Stimulated activated CD8-positive, alpha-beta memory T cell treated with anti-CD3 and anti-CD28 coated beads, Interleukin-15, amount 100 ng/mL, for 24 hours (primary cell): ENCODE data around the gene BBX.
"Not testable (repeated sequence)": the region's sequence is repeated elsewhere in the genome, so short reads cannot be mapped to it uniquely, and the experiment has no call there.

Experiments used
- DNase-seq: peaks from one replicate; pipeline ENCODE4 v3.0.0-alpha.2; 2020; ENCODE audit warnings: low read depth

The BBX gene

DNA sequence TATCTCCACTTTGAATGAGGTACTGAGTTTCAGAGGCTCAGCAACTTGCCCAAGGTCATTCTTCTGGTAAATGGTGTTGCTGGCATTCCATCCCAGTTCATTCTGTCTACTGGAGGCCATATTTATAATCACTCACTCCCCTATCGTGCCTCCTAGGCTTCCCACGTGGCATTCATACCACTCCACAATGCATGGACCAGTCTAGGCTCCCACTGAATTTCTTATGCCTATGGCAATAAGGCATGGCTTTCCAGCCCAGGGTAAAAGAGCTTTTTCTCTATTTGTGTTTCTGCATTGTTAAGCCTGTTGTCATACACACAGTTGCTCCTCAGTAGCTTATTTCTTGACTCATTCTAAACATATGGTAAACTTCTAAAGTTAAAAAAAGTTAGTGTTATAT, 19.9 kb downstream of the BBX start:
- no peak for DNase-seq

DNA sequence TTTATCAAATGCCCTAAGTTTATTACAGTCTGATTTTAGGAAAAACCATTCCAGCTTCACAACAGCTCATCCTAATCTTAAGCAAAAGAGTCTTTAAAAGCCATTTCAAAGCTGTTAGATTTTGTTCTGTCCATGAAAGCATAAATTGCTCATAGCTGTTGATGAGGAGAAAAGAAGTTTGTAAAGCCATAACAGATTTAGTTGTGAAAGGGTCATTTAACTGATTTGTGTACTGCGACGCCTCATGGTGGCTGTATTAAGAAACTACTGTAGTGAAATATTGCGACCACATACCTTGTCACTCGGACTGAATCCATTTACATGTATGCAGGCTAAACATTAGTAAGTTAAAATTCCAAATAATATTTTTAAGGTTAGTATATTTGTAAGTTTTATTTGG, 20.9 kb downstream of the BBX start:
- no peak for DNase-seq

DNA sequence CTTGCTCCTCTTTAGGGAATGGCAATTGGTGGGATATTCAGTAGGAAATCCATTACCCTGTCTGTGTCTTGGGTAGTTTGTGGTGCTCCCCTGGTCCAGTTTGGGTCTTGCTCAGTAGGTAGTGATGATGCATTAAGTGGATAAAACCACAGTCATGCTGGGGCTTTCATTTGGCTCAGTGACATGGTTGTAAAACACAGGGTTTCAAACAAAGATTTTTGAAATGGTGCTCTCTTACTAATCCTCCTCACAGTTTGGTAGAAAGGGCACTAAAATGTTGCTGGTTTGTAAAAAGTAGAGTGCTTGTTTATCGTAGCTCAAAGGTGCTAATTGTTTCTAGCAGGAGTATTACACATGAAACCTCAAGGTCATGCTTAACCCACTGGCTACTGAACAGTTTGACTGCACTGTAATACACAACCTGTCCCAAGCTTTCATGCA, 22.9 kb downstream of the BBX start:
- DNase-seq, result no peak

DNA sequence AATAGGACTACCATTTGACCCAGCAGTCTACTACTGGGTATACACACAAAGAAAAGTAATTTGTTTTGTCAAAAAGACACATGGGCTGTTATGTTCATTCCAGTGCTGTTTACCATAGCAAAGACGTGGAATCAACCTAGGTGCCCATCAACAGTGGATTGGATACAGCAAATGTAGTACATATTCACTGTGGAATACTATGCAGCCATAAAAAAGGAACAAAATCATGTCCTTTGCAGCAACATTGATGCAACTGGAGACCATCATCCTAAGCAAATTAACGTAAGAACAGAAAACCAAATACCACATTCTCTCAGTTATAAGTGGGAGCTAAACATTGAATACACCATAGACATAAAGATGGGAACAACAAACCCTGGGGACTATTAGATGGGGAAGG, 25.8 kb downstream of the BBX start:
- DNase-seq, result no peak

DNA sequence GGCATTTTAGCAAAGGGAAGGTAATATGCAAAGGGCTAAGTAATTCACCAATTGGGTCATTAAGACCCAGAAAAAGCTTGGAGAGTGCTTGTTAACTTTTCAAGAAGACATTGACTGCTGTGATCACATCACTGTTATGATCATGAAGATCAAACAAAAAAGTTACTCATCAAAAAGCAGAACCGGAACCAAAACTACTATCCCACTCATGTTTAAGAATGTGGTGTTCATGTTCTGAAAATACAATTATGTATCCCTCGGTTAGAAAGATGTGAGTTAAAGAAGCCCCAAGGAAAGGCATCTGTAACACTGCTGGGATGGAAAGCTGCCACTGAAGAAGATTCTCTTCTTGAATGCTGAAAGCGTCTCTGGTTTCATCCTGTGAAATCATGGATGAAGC, 32.6 kb downstream of the BBX start:
- DNase-seq, result no peak

DNA sequence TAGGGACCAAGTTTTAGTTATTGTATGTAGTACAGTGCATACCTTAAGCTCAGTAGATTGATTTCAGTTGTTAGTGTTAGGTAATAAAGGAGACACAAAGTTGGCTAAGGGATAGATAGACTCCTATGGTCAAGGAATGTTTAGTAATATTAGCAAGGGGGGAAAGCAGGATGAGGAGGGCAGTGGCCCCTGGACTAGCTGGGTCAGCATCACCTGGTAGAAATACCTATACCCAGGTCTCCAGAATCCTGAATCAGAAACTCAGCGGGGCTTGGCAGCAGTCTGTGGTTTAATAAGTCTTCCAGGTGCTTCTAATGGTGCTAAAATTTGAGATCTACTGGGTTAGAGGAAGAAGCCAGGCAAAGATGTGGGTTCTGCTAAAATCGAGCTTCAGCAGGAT, 35.0 kb downstream of the BBX start:
- no peak for DNase-seq

DNA sequence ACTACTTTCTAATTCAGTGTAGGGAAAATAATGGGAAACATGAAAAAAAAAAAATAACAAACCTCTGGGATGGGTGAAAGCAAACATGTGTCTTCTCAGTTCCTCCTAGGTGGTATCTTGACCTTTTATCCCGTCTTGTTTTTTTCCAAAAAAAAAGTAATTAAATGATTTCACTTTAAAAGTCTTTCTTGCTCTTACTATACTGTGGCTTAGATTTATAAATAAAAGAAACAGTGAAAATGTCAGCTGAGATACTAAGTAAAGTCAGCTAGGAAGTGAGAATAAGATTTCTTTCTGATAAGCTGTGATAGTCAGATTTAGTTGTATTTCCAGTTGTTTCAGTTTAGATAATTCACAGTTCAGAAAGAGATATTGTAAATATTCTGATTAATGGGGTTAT, 37.4 kb downstream of the BBX start:
- DNase-seq, result no peak

DNA sequence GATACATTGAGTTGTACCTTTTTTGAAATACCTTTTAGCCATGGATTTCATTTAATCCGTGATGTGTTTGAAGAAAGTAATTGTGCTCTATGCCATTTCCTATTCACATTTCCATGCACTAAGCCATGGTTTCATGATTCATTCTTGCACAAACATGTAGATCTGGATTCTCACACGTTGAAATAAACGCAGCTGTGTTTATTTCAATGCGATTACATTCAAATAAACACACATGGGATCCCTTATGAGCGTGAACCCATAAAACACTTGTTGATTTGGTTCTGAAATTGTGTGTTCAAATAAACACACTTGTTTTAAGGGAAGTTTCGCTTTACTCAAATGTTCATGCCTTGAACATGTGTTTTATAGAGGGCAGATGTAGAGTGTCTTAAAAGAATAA, 39.2 kb downstream of the BBX start:
- no peak for DNase-seq

DNA sequence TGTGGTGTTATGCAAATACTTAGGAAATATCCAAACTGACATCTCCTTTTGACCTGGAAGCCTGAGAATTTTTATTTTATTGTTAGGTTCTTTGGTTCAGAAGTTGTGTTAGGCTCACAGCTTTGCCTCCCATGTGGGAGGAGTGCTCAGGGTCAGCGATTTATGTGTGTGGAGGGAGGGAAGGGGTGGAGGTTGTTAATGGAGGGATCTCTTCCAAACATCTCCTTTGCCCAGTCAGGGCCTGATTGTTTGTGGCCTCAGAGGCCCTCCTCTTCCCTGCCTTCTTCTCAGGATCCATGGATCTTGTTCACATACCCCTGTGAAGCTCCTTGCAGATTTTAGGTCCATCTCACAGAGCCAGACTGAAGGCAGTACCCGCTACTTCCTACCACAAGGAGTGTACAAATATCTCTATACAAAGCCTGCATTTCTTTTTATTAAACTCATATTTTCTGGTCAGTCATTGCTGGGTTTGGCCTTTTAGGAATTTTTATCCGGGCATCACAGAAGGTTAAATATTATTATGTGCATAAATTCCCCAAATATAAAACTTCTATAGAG, 40.3 kb downstream of the BBX start:
- no peak for DNase-seq

DNA sequence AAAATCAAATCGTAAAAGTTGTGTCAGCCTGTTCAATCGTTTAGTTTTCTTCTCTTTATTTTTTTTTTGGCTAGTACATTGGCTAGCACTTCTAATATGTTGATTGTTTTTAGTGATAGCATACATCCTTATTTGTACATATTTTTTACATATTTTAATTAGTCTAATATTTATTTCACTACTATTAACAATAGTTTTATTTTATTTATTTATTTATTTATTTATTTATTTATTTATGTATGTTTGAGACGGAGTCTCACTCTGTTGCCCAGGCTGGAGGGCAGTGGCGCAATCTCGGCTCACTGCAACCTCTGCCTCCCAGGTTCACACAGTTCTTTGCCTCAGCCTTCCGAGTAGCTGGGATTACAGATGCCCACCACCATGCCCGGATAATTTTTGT, 42.5 kb downstream of the BBX start:
- not testable (repeated sequence) for DNase-seq

DNA sequence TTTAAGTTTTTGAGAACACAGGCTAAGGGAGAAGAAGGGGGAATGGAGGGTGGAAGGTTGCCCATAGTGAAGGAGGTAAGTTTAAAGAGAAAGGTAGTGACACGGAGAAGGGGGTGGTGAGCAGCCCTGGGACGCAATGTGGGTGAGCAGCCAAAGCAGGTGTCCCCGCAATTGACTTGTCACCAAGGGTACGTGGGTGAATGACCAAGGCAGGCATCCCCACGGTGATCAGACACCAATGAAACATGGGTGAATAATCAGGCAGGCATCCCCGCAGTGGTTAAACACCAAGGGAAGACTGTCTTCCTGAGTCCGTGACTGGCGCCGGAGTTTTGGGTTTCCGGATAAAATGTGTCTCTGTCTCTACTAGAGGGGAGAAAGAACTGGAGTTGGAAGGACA, 48.3 kb downstream of the BBX start:
- DNase-seq, result not testable (repeated sequence)

DNA sequence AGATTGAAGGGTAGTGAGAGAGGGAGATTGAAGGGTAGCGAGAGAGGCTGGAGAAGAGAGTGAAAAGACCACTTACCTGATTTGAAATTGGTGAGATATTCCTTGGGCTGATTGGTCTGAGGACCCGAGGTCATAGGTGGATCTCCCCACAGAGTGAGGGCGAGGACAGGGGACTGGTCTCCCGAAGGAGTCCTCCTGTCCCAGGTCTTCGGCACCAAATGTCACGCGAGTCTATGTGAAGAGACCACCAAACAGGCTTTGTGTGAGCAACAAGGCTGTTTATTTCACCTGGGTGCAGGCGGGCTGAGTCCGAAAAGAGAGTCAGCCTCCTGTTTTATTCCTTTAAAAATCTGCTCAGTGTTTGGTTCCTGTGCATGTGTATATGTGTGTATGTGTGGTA, 48.7 kb downstream of the BBX start:
- not testable (repeated sequence) for DNase-seq

DNA sequence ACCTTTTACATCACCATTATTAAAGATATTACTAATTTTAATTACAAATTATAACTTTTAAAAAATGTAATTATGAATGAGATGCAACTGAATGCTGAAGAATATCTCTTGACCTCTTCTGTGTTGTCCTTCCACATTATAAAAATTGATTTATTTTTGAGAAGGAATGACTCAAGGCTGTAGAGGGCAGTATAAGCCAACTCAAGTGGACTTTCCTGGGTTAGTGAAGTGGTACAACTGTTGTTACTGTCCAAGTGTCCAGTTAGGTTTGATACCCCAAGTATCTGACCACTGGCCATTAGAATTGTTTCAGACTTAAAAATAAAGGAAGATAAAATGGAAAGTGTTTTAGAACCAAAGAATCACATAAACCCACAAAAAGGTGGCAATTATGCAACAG, 51.9 kb downstream of the BBX start:
- DNase-seq, result no peak

DNA sequence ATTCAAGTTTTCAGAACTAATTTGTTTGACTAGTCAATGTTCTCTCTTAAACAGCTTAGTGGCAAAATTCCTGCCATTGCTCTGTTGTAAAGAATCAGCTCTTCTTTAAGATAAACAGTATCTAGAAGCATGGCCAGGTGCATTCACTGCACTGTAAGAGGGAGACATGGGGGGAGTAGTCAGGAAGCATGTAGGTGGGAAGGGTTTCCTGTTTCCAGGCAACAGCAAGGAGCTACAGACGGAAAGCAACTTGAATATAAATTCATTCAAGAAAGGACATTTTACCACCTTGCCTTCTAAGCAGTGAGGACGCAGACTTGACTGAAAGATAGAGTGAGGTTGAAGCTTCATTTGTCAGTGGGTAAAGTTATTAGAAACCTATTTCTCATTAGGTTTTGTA, 55.3 kb downstream of the BBX start:
- DNase-seq, result no peak

DNA sequence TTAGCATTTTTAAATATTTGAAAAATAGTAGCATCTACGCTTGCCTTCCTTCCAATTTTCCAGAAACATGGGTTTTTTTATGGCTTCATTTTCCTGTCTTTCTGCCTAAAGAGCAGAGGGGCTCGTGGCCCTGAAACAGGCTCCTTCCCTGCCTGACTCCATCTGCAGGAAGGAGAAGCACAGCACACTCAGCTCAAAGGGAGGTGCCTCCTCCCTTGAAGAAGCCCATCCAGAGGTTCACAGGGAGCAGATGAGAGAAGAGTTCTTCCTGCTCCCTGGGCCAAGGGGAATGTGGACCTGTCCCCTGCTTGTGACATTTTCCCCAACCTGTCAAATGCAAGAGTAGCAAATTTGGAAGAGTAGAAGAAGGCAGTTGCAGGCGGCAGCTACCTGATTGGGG, 55.8 kb downstream of the BBX start:
- no peak for DNase-seq

DNA sequence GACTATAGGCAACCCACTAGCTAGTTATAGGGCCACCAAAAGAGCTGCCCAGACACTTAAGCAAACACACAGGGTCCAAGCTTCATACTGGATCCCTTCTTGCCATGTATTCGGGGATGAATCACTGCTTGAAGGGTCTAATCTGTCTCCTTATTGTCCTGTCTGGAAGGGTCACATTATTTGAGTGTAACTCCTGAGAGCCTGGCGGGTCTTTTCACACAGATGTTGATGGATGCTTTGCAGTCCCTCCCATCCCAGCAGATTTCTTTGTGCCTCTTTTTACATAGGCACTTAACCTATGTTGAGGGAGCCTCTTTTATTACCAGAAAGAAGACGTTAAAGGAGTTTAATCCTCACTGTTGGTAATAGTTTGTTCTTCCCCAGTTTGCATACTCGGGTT, 56.6 kb downstream of the BBX start:
- no peak for DNase-seq

DNA sequence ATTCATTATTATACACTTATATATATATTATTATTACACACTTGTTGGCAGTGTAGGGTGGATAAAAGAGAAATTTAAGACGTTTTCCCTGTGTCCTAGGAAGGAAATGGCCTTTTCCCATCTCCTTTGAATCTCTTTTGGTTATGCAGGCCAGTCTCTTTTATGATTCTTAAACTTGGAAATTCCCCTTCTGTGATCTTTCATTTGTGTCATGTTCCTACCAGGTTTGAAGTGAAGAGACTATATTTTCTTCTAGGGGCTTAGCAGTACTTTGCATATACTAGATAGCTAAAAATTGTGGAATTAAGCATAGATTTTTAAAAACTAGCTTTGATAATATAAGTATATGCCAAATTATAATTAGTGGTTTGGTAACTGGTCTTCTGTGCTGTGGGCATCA, 58.5 kb downstream of the BBX start:
- DNase-seq, result no peak

DNA sequence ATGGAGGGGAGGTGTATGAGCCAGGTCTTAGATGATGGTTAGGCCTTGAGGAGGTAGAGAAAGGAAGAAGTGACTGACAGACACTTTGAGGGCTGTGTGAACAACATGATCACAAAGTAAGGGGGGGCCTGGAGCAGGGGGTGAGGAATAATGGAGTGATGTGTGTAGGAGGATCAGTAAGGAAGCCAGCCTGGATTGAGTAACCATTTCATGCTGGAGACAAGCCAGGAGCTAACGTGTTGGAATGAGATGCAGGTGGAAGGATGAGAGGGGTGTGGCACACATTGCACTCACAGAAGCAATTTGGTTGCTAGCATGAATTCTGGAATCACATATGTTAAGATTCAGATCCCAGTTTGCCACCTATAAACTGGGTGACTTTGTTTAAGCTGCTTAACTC, 65.5 kb downstream of the BBX start:
- no peak for DNase-seq

DNA sequence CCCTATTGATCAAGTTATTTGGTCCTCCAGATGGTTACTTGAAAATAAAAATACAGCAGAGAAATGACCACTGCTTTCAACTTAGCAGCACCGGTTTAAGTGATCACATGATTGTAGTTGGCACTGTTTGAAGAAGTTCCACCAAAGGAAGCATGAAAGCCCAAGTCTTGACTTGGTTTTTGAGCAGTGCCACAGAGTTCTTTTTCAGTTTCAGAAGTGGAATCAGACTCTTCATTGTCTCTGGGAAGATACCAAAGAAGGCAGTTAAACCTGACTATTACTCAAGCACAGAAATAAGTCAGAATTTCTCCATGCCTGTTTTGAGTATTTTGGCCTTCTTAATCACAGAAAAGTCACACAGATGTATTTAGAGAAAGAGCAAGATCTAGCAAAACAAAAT, 66.7 kb downstream of the BBX start:
- no peak for DNase-seq

DNA sequence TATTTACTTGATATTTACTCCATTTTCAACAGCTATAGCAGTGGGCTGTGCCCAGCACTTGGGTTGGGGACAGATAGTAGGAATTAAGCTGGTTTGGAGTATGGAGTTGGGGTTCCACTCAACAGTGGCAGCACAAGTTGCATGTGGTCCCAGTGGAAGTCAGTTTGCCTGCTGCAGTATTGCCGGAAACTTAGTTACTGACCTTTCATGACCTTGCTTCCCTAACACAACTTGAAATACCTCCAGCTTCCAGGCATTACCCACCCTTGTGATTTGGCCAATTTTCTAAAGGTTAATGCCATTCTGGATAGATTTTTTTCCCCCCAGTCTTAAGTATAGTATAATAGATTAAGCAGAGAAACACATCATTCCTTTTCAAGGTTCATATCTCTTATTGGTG, 68.0 kb downstream of the BBX start:
- DNase-seq, result no peak

DNA sequence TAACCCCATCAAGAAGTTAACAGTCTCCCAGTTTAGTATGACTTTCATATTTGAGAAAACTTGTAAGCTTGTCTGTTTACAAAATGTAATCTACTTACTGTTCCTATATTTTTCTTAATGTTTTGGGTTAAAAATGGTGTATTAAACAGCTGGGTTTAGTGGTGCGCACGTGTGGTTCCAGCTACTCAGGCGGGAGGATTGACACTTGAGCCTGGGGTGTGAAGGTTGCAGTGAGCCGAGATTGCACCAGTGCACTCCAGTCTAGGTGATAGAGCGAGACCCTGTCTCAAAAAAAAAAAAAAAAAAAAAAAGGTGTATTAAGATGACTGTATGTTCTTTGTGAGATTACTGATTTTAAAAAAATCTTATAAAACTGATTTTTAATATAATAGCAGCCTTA, 69.3 kb downstream of the BBX start:
- DNase-seq, result no peak

DNA sequence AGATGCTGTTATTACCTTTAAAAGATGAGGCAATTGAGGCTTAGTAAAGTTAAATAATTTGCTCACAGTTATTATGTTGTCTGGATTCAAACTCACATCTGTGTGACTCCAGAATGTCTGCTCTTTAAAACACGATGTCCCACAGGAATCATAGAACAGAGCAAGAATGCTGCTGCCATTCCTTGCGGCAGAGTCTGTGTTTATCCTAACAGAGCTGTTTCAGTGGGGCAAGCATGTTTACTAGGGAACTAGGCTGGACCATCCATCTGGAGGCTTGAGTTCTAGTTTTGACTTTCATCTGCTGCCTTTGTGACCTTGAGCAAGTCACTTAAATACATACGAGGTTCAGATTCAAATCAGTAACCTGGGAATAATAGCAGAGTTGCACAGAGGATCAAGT, 72.1 kb downstream of the BBX start:
- no peak for DNase-seq

DNA sequence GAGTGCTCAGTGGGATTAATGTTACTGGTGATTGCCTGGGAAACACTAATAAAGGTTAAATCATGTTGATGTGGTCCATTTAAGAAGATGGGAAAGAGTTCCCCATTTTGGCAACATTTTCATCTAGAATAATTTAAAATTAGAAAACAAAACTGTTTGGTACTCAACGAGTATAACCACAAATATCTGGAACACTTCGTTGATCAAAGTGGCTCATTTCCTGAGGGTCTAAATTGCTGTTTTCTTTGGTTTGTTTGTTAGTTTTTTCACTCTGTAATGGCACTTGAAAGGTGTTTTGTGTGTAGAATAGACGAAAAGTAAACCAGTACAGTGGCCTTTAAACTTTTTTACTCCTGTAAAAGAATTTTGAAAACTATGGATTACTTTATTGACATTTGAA, 73.9 kb downstream of the BBX start:
- no peak for DNase-seq

DNA sequence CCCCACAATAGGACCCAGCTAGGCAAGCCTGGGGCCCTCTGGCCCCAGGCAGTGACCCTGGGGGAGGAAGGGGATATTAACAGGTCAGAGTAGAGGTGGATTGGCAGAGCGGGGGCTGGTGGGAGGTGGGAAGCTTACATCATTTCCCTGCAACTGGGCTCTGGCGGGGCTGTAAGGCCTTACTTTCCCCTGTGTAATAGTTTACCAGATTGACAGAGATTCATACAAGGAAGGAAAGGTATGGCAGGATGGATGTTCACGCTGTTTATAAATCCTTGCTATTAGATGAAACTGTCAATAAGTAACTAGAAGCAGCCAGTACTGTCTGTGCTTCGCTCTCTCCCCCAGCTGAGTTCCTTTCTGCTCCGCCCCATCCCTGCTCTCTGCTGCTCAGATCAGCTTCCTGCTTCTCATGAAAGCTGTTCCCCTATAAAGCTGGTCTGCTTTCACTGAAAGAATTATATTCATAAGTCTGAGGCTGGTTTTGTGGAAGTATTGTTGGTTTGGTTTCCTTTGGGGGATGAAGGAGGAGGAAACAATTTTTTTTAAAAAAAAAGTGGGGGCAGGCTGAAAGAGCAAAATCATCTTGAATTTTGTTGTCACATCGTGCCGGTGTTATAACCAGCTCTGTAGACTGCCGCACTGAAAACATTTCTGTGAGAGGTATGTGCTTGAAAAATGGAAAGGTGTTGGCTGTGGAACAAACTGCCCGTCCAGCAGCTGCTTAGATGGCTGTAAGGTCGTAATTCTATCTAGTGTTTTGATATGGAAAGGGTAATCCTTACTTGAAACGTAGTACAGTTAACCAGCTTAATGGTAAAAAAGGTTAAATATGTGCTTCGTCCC, 76.4 kb downstream of the BBX start:
- DNase-seq, result no peak
